Activated CD4-positive, CD25-positive, alpha-beta regulatory T cell treated with anti-CD3 and anti-CD28 coated beads, Interleukin-2, amount 50 U/mL, for 24 hours (primary cell): ENCODE results near the gene NLRP1.

ENCODE experiments used
- ATAC-seq, 2 donors: fragments of 150-1000 bp; cut with Tn5 transposase; one replicate each; pipeline ENCODE4 v1.10.0; 2021; ENCODE audit warnings: mild to moderate bottlenecking in 1 of 2, moderate library complexity in 1 of 2

The NLRP1 gene

GRCh38 chr17:5511401-5512225 lies 72.7 kb downstream of the NLRP1 start:
- no peak for ATAC-seq

GRCh38 chr17:5510771-5511170 lies 73.5 kb downstream of the NLRP1 start:
- ATAC-seq: no peak

GRCh38 chr17:5509482-5509881 lies 74.8 kb downstream of the NLRP1 start:
- ATAC-seq: no peak

- no peak for ATAC-seq
Observed at GRCh38 chr17:5508810-5509209, 75.5 kb downstream of the NLRP1 start.

- no peak for ATAC-seq
Observed at GRCh38 chr17:5506307-5506706, 78.0 kb downstream of the NLRP1 start.

GRCh38 chr17:5502552-5502951 lies 81.8 kb downstream of the NLRP1 start:
- ATAC-seq: no peak

GRCh38 chr17:5501685-5502084 lies 82.6 kb downstream of the NLRP1 start:
- ATAC-seq: no peak

- ATAC-seq: peak; percentile 90 to 91
Observed at GRCh38 chr17:5500589-5501391, 83.5 kb downstream of the NLRP1 start.

- ATAC-seq: no peak
Observed at GRCh38 chr17:5500247-5500588, 84.1 kb downstream of the NLRP1 start.

- ATAC-seq: no peak
Observed at GRCh38 chr17:5499476-5500231, 84.7 kb downstream of the NLRP1 start.

GRCh38 chr17:5492970-5493369 lies 91.3 kb downstream of the NLRP1 start:
- no peak for ATAC-seq

- no peak for ATAC-seq
Observed at GRCh38 chr17:5488752-5489151, 95.6 kb downstream of the NLRP1 start.

GRCh38 chr17:5486206-5487124 lies 97.8 kb downstream of the NLRP1 start, which contains the start of gene MIS12:
TSS of gene MIS12 (plus strand) at chr17:5486566. CDS start at chr17:5488863, 2,297 bp downstream.
- peak; percentile 93 to 95 for ATAC-seq

GRCh38 chr17:5485270-5486205 lies 98.8 kb downstream of the NLRP1 start, which contains the start of gene DERL2:
TSS of gene DERL2 (minus strand) at chr17:5486178. CDS start at chr17:5486161, 17 bp downstream.
- ATAC-seq: peak; percentile 2 to 3

GRCh38 chr17:5481451-5481850 lies 102.9 kb downstream of the NLRP1 start:
- ATAC-seq: no peak

GRCh38 chr17:5480962-5481361 lies 103.3 kb downstream of the NLRP1 start:
- no peak for ATAC-seq

- ATAC-seq: no peak
Observed at GRCh38 chr17:5478992-5479391, 105.3 kb downstream of the NLRP1 start.

- ATAC-seq: no peak
Observed at GRCh38 chr17:5473906-5474305, 110.4 kb downstream of the NLRP1 start.

- ATAC-seq: no peak
Observed at GRCh38 chr17:5472511-5472910, 111.8 kb downstream of the NLRP1 start.

GRCh38 chr17:5468075-5468473 lies 116.2 kb downstream of the NLRP1 start:
- ATAC-seq: peak; percentile 11 to 14

GRCh38 chr17:5467416-5467815 lies 116.9 kb downstream of the NLRP1 start:
- no peak for ATAC-seq
